ENCODE data around the gene TBX10.
"Not testable (repeated sequence)": the region's sequence is repeated elsewhere in the genome, so short reads cannot be mapped to it uniquely, and the experiment has no call there.

DNA sequence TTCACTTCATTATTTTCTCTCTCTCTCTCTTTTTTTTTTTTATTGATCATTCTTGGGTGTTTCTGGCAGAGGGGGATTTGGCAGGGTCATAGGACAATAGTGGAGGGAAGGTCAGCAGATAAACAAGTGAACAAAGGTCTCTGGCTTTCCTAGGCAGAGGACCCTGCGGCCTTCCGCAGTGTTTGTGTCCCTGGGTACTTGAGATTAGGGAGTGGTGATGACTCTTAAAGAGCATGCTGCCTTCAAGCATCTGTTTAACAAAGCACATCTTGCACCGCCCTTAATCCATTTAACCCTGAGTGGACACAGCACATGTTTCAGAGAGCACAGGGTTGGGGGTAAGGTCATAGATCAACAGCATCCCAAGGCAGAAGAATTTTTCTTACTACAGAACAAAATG, 42.1 kb downstream of the TBX10 start:
- TF ChIP-seq, protein P1, sequence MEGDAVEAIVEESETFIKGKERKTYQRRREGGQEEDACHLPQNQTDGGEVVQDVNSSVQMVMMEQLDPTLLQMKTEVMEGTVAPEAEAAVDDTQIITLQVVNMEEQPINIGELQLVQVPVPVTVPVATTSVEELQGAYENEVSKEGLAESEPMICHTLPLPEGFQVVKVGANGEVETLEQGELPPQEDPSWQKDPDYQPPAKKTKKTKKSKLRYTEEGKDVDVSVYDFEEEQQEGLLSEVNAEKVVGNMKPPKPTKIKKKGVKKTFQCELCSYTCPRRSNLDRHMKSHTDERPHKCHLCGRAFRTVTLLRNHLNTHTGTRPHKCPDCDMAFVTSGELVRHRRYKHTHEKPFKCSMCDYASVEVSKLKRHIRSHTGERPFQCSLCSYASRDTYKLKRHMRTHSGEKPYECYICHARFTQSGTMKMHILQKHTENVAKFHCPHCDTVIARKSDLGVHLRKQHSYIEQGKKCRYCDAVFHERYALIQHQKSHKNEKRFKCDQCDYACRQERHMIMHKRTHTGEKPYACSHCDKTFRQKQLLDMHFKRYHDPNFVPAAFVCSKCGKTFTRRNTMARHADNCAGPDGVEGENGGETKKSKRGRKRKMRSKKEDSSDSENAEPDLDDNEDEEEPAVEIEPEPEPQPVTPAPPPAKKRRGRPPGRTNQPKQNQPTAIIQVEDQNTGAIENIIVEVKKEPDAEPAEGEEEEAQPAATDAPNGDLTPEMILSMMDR (IDR thresholded peaks at IDR 0.05): not testable (repeated sequence)
- not testable (repeated sequence) for TF ChIP-seq POLR2A, POLR2AphosphoS5 (IDR thresholded peaks at IDR 0.05)
